Stimulated activated naive CD4-positive, alpha-beta T cell (primary cell): ENCODE measurements around the gene CYP4B1.

Experiments used
- DNase-seq, 6 experiments: peaks; one replicate each; lab custom pipeline; 2025; lab: John Stamatoyannopoulos, UW

Gene CYP4B1

DNA sequence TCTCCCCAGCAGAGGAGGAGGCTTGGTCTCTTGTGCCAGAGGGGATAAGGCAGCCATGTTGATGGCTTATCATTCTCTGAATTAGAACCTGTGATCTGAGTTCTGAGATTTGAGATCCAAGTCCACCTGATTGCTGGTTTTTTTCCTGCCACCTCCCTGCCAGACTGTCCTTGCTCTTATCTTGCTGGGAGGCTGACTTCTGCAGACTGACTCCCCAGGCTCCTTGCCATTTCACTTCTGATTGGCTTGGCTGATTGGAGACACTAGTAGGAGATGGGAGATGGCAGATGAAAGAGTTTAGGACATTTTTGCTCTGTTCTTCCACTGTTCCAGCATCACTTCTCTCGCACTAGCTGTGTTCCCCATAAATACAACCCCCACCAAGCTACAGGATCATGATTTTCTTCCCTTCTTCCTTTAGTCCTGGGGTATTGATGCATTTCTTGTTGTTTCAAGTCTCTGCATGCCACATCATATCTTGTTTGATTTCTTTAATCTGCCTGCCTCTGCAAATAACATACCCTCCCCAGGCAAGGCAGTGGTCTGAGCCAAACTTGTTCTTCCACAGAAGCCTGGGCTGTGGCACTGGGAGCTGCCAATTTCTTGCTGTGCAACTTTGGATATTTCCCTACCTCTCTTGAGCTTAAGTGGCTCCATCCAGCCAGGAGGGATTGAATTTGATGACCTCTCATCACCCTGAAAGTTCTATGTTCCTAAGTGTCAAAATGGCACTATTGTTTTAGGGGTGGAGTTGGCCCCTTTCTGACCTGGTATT, 963 bp upstream of the CYP4B1 start:
- no peak for DNase-seq

DNA sequence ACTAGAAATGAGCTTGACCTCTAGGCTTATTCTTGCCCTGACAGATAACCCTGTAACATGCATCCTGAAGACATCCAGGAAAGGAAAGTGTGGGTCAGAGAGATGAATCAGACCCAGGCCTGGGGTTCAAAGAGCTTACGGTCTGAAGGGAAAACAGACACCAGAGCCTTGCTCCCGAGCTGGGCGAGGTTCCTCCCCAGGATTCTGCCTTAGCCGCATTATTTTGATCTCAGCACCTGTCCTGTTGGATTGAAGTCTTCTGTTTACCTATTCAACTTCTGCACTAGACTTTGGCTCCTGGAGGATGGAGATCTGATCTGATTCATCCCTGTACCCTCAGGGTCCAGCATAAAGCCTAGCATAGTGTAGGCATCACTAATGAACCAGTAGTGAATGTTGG, 1.9 kb downstream of the CYP4B1 start:
- DNase-seq, result no peak

DNA sequence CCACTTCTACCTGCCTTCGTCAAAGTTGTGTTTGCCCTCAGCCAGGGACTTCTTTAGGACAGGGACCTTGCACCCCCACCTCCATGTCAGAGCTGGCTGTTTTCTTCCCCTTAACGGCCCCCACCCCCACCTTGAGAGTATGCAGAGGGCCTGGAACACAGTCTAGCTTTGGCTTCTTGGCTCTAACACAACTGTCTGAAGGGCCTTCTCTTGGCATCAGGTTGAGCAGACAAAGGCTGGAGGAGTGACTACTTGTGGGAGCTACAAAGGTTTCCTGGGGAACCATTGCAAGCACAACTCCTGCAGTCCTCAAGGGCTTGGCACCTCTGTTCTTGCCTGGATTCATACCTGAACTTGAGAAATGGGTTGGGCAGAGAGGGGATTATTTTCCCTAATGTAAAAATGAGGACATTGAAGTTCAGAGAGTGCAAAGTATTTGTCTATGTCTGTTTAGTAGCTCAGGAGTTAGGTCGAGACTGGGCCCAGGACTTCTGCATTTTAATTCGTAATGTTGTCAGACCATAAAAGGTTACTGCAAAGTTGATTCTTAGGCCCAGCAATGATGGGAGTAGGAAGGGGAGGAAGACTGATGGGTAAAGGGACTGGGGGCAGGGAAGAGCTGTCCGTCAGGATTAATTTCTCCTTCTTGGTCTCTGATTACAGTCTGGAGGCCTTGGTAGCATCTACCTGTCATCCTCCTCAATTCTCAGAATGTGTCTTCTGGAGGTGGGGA, 2.6 kb downstream of the CYP4B1 start:
- DNase-seq, result no peak

DNA sequence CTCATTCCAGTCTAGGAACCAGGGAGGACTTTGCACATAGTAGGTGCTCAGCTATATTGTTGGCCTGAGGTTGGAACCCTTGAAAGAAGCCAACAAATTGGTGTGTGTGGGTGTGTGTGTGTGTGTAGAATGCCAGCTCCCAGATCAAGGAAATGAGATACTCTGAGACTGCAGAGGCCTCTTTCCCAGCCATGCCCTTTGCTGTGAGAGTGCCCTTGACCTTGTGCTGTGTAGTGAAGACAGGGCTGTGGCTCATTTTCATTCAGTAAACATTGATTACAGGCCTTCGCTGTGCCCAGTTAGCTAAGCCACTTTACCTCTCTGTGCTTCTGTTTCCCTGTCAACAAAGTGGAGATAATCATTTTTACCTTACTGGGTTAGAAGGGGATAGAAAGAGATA, 3.2 kb downstream of the CYP4B1 start:
- DNase-seq, result no peak

DNA sequence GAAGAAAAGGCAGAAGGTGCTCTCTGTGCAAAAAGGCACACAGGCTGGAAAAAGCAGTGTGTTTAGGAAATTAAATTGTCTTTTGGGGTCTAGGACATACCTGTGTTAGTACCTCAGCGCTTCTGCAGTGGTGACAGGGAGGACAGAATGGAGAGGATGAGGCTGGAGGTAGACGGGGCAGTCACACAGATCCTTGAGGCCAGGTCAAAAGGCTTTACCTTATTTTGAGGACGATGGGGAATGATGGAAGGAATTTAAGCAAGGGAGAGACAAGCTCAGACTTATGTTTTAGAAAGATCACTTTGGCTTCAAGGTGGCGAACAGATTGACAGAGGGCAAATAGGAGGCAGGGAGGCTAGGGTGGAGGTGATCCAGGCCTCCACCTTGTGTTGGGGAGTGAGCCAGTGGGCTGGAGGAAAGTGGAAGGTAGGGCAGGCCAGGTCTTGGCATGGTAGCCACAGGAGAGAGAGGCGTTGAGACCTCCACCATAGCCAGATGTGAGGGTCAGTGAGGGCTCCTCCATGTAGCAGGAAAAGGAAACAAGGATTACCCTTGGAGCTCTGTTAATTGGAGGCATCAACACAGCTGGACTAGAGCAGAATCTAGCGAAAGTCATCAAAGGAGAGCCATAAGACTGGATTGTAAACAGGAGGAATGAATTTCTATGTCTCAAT, 4.2 kb downstream of the CYP4B1 start:
- DNase-seq, result no peak

DNA sequence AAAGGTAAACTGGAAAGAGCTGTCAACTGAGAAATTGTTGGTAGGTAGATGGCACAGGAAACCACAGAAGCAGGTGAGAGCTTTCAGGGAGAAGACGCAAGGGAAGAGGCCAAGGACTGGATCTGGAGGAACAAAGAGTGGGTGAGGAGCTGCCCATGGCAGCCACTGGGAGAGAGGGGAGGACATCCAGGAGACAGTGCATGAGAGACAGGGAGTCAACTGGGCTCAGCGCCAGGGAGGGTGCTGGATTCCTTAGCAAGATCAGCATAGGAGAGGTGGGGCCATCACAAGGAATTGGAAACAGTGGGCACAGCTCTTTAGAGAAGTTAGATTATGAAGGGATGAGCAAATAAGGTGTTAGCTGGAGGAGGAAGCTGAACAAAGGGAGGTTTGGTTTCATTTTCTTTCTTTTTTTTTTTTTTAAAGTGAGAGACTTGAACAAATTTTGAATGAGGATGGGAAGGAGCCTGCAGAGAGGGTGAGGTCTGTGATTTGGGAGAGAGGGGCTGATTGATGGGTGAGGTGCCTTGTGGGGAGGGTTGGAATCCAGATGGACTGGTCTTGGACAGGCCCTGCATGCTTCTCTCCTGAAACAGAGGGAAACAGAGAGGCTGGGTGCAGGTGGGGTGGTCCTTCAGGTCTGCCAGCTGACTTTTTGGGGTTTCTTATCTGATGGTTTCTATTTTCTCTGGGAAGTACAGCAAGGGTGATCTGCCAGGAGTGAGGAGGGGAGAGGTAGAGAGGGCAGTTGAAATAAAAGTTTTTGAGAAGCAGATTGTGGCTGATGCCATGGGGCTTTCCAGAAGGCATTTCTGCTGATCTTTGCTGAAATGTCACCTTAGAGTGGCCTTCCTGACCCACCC, 5.4 kb downstream of the CYP4B1 start:
- no peak for DNase-seq

DNA sequence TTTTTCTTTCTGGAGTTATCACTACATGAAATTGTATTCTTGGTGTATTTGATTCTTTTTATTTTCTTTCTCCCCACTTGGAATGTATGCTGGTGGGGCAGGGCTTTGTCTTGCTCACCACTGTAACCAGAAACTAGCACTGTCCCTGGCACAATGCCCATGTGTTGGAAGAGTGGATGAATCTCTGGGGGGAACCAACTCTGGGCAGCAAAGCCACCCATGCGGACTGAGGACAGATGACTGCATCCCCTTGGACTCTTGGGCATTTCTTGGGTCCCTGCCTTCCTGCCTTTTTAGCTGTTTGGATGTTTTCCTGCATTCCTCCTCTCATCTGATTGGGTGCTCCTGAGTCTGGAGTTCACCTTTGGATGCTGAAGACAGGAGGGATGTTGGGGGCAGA, 6.1 kb downstream of the CYP4B1 start:
- DNase-seq, result no peak

DNA sequence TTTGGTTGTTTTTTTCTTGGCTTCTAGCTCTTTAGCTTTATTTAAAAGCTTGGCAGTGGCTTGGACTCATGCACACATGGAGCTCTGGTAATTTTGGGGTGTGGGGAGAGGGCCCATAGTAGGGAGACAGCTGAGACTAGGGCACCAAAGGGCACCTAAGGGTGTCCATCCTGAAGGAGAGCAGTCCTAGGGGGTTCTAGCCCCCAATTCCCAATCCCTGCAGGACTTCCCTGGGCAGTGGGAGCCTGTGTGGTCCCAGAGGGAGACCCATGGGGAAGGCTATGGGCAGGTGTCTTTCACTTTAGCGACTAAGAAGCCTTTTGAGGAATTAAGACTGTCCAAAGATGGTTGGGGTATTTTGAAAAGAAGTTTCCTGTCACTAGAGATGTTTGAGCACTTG, 6.9 kb downstream of the CYP4B1 start:
- DNase-seq, result no peak

DNA sequence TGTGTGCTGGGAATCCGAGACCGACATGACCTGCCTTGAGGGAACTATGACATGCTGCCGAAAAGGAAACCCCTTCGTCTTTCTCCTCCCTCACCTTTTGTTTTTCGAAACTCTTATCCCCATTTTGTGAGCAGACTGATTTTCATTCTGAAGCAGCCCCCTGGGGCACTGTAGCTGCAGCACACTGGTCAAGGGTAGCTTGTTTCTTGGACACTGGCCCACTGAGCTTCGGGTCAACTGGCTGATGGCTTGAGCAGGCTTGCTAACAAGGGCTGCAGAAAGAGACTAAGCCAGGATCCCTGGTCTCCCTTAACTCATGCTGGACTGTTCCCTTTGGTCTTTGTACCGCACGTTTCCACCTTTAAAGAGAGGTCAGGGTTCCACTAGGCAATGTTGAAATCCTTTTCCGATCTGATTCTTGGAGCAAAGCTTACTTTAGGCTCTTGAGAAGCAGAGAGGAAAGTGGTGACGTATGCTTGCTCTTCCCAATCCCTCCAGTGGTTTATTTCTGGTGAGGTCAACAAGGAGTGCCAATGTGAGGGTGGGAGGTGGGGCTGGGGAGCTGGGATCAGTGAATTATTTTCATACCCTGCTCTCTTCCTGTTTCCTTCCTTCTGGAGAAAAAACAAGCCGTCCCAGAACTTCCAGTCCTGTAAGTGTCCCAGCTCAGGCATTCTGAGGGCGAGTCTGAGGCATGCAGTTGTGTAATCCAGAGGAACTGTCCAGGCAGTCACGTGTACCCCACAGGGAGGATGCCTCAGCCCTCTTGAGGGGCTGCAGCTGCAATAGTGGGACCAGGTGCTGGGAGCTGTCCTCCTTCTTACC, 7.6 kb downstream of the CYP4B1 start:
- no peak for DNase-seq

DNA sequence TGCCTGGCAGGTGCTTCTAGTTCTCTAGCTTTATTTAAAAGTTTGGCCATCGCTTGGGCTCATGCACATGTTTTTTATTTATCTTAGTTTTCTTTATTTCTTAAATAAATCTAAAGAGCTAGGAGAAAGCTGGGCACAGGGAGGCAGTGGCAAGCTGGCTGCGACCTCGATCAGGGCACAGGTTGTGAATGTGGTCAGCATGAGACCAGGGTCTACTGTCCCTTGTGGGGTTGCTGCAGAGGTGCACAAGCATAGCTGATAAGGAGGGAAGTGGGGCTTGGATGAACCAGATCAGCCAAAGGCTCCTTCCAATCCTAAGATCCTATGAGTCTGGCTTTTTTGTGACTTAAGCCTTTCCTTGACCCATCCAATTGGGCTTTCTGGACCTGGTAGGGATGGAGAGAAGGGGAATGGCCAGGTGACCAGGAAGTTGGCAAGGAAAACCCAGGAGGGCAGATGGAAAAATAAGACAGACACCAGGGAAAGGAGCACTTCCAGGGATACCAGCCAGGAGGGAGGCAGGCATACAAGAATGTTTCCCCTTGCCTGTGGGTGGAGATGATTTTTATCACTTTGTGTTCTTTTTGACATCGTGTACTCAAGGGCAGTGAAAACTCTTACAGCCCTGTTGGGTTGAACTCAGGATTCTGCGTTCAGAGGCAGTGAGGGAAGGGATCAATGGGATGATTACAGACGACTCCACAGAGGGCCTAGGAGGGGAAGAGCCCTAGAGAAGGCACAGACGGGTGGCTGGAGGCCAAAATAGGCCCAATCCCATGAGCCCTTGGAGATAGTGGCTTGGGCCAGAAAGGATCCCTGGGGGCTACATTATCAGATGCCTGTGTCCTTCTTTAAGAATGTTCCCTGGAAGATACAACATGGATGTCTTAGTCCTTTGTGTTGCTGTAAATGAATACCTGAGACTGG, 8.5 kb downstream of the CYP4B1 start:
- DNase-seq, result no peak

DNA sequence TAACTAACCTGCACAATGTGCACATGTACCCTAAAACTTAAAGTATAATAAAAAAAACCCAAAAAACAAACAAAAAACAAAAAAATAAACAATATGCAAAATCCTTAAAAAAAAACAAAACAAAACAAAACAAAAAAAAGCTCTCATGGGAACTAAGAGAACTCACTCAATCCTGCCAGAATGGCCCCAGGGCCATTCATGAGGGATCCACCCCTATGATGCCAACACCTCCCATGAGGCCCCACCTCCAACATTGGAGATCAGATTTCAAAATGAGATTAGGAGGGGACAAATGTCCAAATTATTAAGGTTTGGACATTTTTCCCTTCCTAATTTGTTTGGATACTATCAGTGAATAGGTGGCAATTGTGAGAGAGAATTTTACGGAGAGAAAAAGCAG, 10.2 kb downstream of the CYP4B1 start:
- no peak for DNase-seq

DNA sequence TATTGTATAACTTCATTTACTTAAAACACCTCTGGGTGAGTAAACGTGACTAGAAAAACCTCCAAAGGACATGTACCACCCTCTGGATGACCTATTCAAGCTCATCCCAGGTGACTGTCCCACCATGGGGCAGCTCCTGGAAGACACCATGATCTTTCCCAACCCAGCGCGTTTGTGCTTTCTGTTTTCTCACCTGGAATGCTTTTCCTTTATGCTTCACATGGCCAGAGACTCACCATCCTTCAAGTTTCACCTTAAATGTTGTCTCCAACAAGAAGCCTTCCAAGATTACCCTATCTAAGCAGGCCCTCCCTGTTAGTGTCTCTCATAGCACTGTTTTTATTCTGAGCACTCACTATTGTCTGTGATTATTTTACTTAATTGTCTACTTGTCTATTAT, 11.1 kb downstream of the CYP4B1 start:
- no peak for DNase-seq

DNA sequence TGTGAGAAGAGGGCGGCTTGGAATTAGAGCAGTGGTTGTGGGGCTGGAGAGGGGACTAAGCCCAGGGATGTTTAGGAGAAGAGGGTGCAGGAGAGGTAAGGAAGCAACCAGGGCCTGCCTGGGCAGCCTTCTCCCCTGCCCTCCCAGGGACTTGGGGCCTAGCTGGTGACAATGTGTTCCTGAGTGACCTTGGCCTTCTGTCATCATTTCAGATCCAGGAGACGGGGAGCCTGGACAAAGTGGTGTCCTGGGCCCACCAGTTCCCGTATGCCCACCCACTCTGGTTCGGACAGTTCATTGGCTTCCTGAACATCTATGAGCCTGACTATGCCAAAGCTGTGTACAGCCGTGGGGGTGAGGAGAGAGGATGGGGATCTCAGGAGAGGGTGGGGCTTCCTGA, 11.8 kb downstream of the CYP4B1 start:
- no peak for DNase-seq

DNA sequence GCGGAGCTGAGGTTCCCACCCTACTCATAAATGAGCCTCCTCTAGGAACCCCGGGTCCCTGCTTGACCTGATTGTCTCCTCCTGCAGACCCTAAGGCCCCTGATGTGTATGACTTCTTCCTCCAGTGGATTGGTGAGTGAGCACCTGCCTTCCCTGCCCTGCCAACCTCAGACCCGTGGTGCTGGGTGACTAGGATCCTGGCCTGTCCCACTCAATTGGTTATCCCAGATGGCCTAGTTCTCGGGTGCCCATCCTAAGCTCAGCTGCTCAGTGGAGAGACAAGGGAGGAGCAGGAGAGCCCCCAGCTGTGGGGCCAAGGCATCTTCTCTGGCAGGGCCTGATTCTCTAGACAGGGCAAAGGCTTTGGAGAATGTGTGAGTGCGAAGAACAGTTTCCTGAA, 12.2 kb downstream of the CYP4B1 start:
- DNase-seq, result no peak

DNA sequence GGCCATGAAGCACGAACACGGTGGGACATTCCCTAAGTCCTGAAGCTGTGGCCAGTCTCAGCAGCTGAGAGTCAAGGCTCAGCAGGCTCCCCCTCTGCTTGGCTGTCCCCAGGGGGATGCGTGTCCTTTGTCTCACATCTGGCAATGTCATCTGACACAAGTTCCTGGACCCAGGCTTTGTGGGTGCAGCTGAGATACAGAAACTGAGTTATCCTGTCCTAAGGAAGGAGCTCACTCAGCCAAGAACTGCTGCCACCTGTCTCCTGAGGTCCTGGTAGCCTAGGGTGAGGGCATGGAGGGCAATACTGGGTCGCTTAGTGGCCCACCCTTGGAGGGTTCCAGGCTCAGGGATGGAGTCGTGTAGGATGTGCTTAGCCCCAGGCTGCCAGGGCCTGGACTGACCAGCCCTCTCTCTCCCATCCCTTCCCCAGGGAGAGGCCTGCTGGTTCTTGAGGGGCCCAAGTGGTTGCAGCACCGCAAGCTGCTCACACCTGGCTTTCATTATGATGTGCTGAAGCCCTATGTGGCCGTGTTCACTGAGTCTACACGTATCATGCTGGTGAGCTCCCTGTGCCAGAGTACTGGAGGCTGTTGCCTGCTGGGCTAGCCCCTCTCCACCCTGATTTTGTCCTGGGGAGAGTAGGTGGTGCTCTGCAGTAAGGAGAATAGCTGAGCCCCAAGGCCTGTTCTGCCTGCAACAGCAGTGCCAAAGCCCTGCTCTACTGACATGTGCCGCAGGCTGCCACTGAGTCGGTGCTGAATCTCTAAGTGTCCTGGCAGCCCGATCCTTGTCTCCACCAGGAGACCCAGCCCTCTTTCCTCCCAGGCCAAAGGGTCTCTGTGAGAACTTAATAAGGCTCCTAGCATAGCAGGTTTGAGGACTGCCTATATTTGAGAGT, 13.5 kb downstream of the CYP4B1 start:
- no peak for DNase-seq

DNA sequence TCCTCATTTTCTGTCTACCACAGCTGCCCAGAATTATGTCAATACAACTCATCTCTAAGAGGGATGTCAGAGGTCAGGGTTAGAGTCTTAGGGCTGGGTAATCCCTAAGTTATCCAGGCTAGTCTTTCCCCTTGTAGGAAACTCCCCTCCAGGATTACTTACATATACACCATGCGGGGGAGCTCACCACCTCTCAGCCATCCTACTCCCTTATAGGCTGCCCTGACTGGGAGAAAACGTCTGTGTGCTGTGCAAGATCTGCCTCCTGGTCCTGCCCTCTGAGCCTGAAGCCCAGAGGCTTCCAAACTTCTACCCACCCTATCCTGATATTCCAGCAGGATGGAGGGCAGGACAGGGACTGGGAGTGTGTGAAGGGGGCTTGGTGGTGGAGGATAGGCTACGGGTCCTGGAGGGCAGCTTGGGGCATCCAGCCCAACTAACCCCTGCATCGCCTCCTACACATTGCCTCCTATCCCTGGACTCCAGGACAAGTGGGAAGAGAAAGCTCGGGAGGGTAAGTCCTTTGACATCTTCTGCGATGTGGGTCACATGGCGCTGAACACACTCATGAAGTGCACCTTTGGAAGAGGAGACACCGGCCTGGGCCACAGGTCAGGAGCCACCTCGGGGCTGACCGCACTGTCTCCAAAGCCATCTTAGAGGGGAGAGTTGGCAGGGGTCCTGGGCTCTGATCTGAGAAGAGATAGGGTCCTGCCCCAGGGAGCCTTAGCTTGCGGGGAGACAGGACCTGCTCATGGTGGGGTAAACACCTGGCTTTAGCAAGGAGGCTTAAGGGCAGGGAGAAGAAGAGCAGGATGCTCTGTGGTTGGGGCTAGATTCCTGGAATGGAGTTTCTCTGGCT, 14.4 kb downstream of the CYP4B1 start:
- no peak for DNase-seq

DNA sequence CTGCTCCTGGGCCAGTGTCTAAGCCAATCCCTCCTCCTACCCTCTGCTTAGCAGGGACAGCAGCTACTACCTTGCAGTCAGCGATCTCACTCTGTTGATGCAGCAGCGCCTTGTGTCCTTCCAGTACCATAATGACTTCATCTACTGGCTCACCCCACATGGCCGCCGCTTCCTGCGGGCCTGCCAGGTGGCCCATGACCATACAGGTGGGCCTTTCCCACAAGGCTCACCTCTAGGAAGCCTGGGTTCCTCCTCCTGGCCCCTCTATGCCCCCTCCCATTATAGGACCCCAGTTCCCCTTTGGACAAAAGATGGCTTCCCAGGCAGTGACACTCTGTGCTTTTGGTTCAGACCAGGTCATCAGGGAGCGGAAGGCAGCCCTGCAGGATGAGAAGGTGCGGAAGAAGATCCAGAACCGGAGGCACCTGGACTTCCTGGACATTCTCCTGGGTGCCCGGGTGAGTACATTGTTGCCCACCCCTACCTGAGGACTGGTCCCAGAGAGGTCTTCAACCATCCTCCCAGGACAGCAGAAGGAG, 15.1 kb downstream of the CYP4B1 start:
- DNase-seq, result no peak

DNA sequence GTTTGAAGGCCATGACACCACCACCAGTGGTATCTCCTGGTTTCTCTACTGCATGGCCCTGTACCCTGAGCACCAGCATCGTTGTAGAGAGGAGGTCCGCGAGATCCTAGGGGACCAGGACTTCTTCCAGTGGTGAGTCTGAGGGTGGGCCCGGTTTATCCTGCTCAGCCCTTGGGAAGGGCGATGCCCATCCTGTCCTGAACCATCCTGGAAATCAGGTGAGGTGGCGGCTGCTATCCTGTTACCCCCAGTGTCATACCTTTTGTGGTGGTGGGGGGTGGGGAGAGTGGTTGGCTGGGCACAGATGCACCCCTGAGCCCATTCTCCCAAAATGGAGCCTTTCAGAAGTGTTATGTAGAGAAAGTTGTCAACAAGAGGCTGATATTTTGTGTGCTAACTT, 16.3 kb downstream of the CYP4B1 start:
- DNase-seq, result no peak
